Stimulated activated naive CD8-positive, alpha-beta T cell treated with anti-CD3 and anti-CD28 coated beads, Interleukin-15, amount 100 ng/mL, for 72 hours (primary cell): ENCODE data around the gene CCT8L2.
"Not testable (repeated sequence)": the region's sequence is repeated elsewhere in the genome, so short reads cannot be mapped to it uniquely, and the experiment has no call there.

Source experiments
- ATAC-seq: fragments of 150-1000 bp; cut with Tn5 transposase; 2 replicates; pipeline ENCODE4 v1.10.0; 2021; ENCODE audit warnings: mild to moderate bottlenecking, moderate library complexity
- DNase-seq, 2 donors: peaks; one replicate each; pipeline ENCODE4 v3.0.0; 2021 to 2022
- H3K27ac Mint-ChIP-seq, 2 donors: one replicate each; pipeline ENCODE4 v1.8.0; 2022; ENCODE audit warnings: mild to moderate bottlenecking in 2 of 2, mixed read lengths in 2 of 2, moderate library complexity in 2 of 2
- H3K27me3 Mint-ChIP-seq: one replicate; pipeline ENCODE4 v1.8.0; 2022; ENCODE audit warnings: mixed read lengths
- H3K4me1 Mint-ChIP-seq: one replicate; pipeline ENCODE4 v1.8.0; 2022; ENCODE audit warnings: mild to moderate bottlenecking, mixed read lengths
- H3K4me3 Mint-ChIP-seq, 2 donors: one replicate each; pipeline ENCODE4 v1.8.0; 2022; ENCODE audit warnings: mild to moderate bottlenecking in 2 of 2, mixed read lengths in 2 of 2, moderate library complexity in 1 of 2
- H3K9me3 Mint-ChIP-seq, 2 donors: one replicate each; pipeline ENCODE4 v1.8.0; 2022; ENCODE audit warnings: mixed read lengths in 2 of 2

CCT8L2 gene

GRCh38 chr22:16567617-16568424, 24.8 kb downstream of the CCT8L2 start:
- H3K27me3 Mint-ChIP-seq, DNase-seq, ATAC-seq, H3K4me1 Mint-ChIP-seq, H3K4me3 Mint-ChIP-seq, H3K9me3 Mint-ChIP-seq, H3K27ac Mint-ChIP-seq: not testable (repeated sequence)

GRCh38 chr22:16566421-16567151, 26.0 kb downstream of the CCT8L2 start:
- not testable (repeated sequence) for H3K27me3 Mint-ChIP-seq, H3K27ac Mint-ChIP-seq, ATAC-seq, DNase-seq, H3K9me3 Mint-ChIP-seq, H3K4me1 Mint-ChIP-seq, H3K4me3 Mint-ChIP-seq

GRCh38 chr22:16565585-16566420, 26.8 kb downstream of the CCT8L2 start:
- not testable (repeated sequence) for H3K27me3 Mint-ChIP-seq

GRCh38 chr22:16564837-16565584, 27.6 kb downstream of the CCT8L2 start:
- not testable (repeated sequence) for H3K27ac Mint-ChIP-seq, H3K4me1 Mint-ChIP-seq, DNase-seq, H3K9me3 Mint-ChIP-seq, H3K27me3 Mint-ChIP-seq, ATAC-seq, H3K4me3 Mint-ChIP-seq

More at GRCh38 chr22:16565585-16566420, 26.8 kb downstream of the CCT8L2 start:
- not testable (repeated sequence) for H3K4me3 Mint-ChIP-seq, H3K27ac Mint-ChIP-seq, ATAC-seq, H3K9me3 Mint-ChIP-seq, DNase-seq, H3K4me1 Mint-ChIP-seq

- no peak overlapping the region for H3K4me3 Mint-ChIP-seq
- ATAC-seq = no peak
Observed at GRCh38 chr22:16563555-16564520, 28.8 kb downstream of the CCT8L2 start.

GRCh38 chr22:16562711-16563554, 29.7 kb downstream of the CCT8L2 start:
- Mint-ChIP-seq H3K27me3 (no peaks in the 10 kb centered on the region), H3K4me3 (no peak overlapping the region), H3K9me3 (no peaks in the 10 kb centered on the region), H3K4me1 (no peaks in the 10 kb centered on the region), H3K27ac (no peak overlapping the region)
- ATAC-seq (no peak), DNase-seq (no peak)

More at GRCh38 chr22:16563555-16564520, 28.8 kb downstream of the CCT8L2 start:
- H3K4me1 Mint-ChIP-seq = no peaks in the 10 kb centered on the region
- DNase-seq = no peak
- H3K27ac Mint-ChIP-seq = no peak overlapping the region
- no peaks in the 10 kb centered on the region for H3K27me3 Mint-ChIP-seq
- no peaks in the 10 kb centered on the region for H3K9me3 Mint-ChIP-seq

GRCh38 chr22:16561093-16561658, 31.4 kb downstream of the CCT8L2 start:
- not testable (repeated sequence) for H3K4me3 Mint-ChIP-seq, DNase-seq, H3K4me1 Mint-ChIP-seq, ATAC-seq, H3K9me3 Mint-ChIP-seq, H3K27me3 Mint-ChIP-seq, H3K27ac Mint-ChIP-seq

GRCh38 chr22:16560651-16561050, 32.0 kb downstream of the CCT8L2 start:
- H3K9me3 Mint-ChIP-seq, H3K27me3 Mint-ChIP-seq, H3K4me3 Mint-ChIP-seq, H3K4me1 Mint-ChIP-seq, H3K27ac Mint-ChIP-seq, ATAC-seq, DNase-seq: not testable (repeated sequence)

GRCh38 chr22:16559996-16560395, 32.6 kb downstream of the CCT8L2 start:
- H3K9me3 Mint-ChIP-seq, H3K27me3 Mint-ChIP-seq, ATAC-seq, H3K4me1 Mint-ChIP-seq, H3K27ac Mint-ChIP-seq, DNase-seq, H3K4me3 Mint-ChIP-seq: not testable (repeated sequence)

- ATAC-seq (no peak), DNase-seq (no peak)
- H3K4me1 Mint-ChIP-seq = no peaks in the 10 kb centered on the region
- H3K27ac Mint-ChIP-seq = no peak overlapping the region
- peaks cover under 1% of the 10 kb centered on the region in 2 donors for H3K9me3 Mint-ChIP-seq
- H3K4me3 Mint-ChIP-seq = no peak overlapping the region
- no peaks in the 10 kb centered on the region for H3K27me3 Mint-ChIP-seq
Observed at GRCh38 chr22:16559056-16559955, 33.3 kb downstream of the CCT8L2 start.

GRCh38 chr22:16558376-16558945, 34.1 kb downstream of the CCT8L2 start:
- H3K27me3 Mint-ChIP-seq, ATAC-seq, H3K4me3 Mint-ChIP-seq, H3K4me1 Mint-ChIP-seq, DNase-seq, H3K9me3 Mint-ChIP-seq, H3K27ac Mint-ChIP-seq: not testable (repeated sequence)

- DNase-seq, ATAC-seq, H3K27ac Mint-ChIP-seq, H3K27me3 Mint-ChIP-seq, H3K4me1 Mint-ChIP-seq, H3K4me3 Mint-ChIP-seq, H3K9me3 Mint-ChIP-seq: not testable (repeated sequence)
Observed at GRCh38 chr22:16557511-16557910, 35.1 kb downstream of the CCT8L2 start.
